WTC11 (cell line): ENCODE data around the gene EPHA2. TPM values are rescaled to one million over a fixed set of nuclear protein-coding genes. Genes with fewer than 3 reads are reported as not detected.

Experiments
- ATAC-seq: fragments of 200-7000 bp; cut with Tn5 transposase; 2 replicates; pipeline ENCODE4 v1.10.0; 2021; ENCODE audit warnings: mild to moderate bottlenecking, moderate library complexity
- CTCF ChIA-PET: fragments of 300-600 bp; sonication (Branson Sonifier 250); formaldehyde crosslinking; loops from one replicate; lab custom pipeline; 2021; ENCODE audit warnings: antibody characterized with exemption; lab: Charles Lee
- POLR2A ChIA-PET: fragments of 350-600 bp; sonication (Branson Sonifier 250); formaldehyde crosslinking; loops from one replicate; lab custom pipeline; 2021; ENCODE audit warnings: antibody characterized with exemption; lab: Charles Lee
- DNase-seq: peaks from one replicate; pipeline ENCODE4 v3.0.0; 2021; ENCODE audit warnings: low spot score
- H3K27ac Mint-ChIP-seq: 2 replicates; pipeline ENCODE4 v1.8.0; 2021; ENCODE audit warnings: mixed read lengths
- H3K27me3 Mint-ChIP-seq: 2 replicates; pipeline ENCODE4 v1.8.0; 2021; ENCODE audit warnings: low read depth, mild to moderate bottlenecking, moderate library complexity, mixed read lengths
- H3K36me3 Mint-ChIP-seq: 2 replicates; pipeline ENCODE4 v1.8.0; 2021; ENCODE audit warnings: mixed read lengths
- H3K4me1 Mint-ChIP-seq: 2 replicates; pipeline ENCODE4 v1.8.0; 2022; ENCODE audit warnings: mixed read lengths
- H3K4me3 Mint-ChIP-seq: 2 replicates; pipeline ENCODE4 v1.8.0; 2021; ENCODE audit warnings: mild to moderate bottlenecking, moderate library complexity, mixed read lengths
- H3K9me3 Mint-ChIP-seq: 2 replicates; pipeline ENCODE4 v1.8.0; 2021; ENCODE audit warnings: mixed read lengths
- ARID4B ChIP-seq: sonication (generic); formaldehyde crosslinking; IDR thresholded peaks from 2 replicates; pipeline ENCODE4 v1.8.0; 2023; ENCODE audit warnings: missing genetic modification reagents, mild to moderate bottlenecking, borderline replicate concordance
- ATF3 ChIP-seq: sonication (generic); formaldehyde crosslinking; conservative IDR thresholded peaks from 2 replicates; pipeline ENCODE4 v1.8.1; 2022; ENCODE audit warnings: mild to moderate bottlenecking, missing genetic modification reagents
- ATF6 ChIP-seq: sonication (generic); formaldehyde crosslinking; IDR thresholded peaks from 2 replicates; pipeline ENCODE4 v1.8.1; 2023; ENCODE audit warnings: mild to moderate bottlenecking, missing genetic modification reagents
- CBFB ChIP-seq: sonication (generic); formaldehyde crosslinking; IDR thresholded peaks from 2 replicates; pipeline ENCODE4 v1.8.1; 2022; ENCODE audit warnings: mild to moderate bottlenecking, low read depth, missing genetic modification reagents
- E2F4 ChIP-seq: sonication (generic); formaldehyde crosslinking; IDR thresholded peaks from 2 replicates; pipeline ENCODE4 v1.8.1; 2022; ENCODE audit warnings: low read depth, mild to moderate bottlenecking, moderate library complexity, missing genetic modification reagents, borderline replicate concordance
- ELF4 ChIP-seq: sonication (generic); formaldehyde crosslinking; IDR thresholded peaks from 2 replicates; pipeline ENCODE4 v1.8.1; 2022; ENCODE audit warnings: low read depth, mild to moderate bottlenecking, moderate library complexity, missing genetic modification reagents
- EMX1 ChIP-seq: fragments of 250-450 bp; sonication (Bioruptor Pico); IDR thresholded peaks from 2 replicates; pipeline ENCODE4 v1.8.0; 2021; ENCODE audit warnings: mild to moderate bottlenecking
- HMGXB4 ChIP-seq: sonication (generic); formaldehyde crosslinking; IDR thresholded peaks from 2 replicates; pipeline ENCODE4 v1.8.1; 2023; ENCODE audit warnings: mild to moderate bottlenecking, moderate library complexity, missing genetic modification reagents
- IRF2 ChIP-seq: sonication (generic); formaldehyde crosslinking; IDR thresholded peaks from 2 replicates; pipeline ENCODE4 v1.8.0; 2022; ENCODE audit warnings: low read depth, missing genetic modification reagents, borderline replicate concordance
- JAZF1 ChIP-seq: fragments of 250-450 bp; sonication (Bioruptor Pico); IDR thresholded peaks from 2 replicates; pipeline ENCODE4 v1.9.0; 2021; ENCODE audit warnings: moderate library complexity, mild to moderate bottlenecking, inconsistent platforms
- MXD4 ChIP-seq: fragments of 250-450 bp; sonication (Bioruptor Pico); IDR thresholded peaks from 2 replicates; pipeline ENCODE4 v1.8.0; 2021; ENCODE audit warnings: mild to moderate bottlenecking, moderate library complexity, borderline replicate concordance
- NFATC4 ChIP-seq: fragments of 250-450 bp; sonication (Bioruptor Pico); IDR thresholded peaks from 2 replicates; pipeline ENCODE4 v1.9.0; 2021; ENCODE audit warnings: mild to moderate bottlenecking
- NFYB ChIP-seq: sonication (generic); formaldehyde crosslinking; conservative IDR thresholded peaks from 2 replicates; pipeline ENCODE4 v1.8.0; 2022; ENCODE audit warnings: low read depth, missing genetic modification reagents
- NR2C2 ChIP-seq: sonication (generic); formaldehyde crosslinking; IDR thresholded peaks from 2 replicates; pipeline ENCODE4 v1.8.0; 2022; ENCODE audit warnings: mild to moderate bottlenecking, missing genetic modification reagents
- STAT6 ChIP-seq: sonication (generic); formaldehyde crosslinking; conservative IDR thresholded peaks from 2 replicates; pipeline ENCODE4 v1.8.1; 2023; ENCODE audit warnings: mild to moderate bottlenecking, low read depth, missing genetic modification reagents, moderate library complexity
- TCF7 ChIP-seq: sonication (generic); formaldehyde crosslinking; IDR thresholded peaks from 2 replicates; pipeline ENCODE4 v1.8.0; 2022; ENCODE audit warnings: mild to moderate bottlenecking, low read depth, missing genetic modification reagents, moderate library complexity
- TP53 ChIP-seq: sonication (generic); formaldehyde crosslinking; IDR thresholded peaks from 2 replicates; pipeline ENCODE4 v1.8.1; 2023; ENCODE audit warnings: mild to moderate bottlenecking, missing genetic modification reagents
- ZBTB21 ChIP-seq: sonication (generic); formaldehyde crosslinking; IDR thresholded peaks from 2 replicates; pipeline ENCODE4 v1.8.1; 2023; ENCODE audit warnings: mild to moderate bottlenecking, missing genetic modification reagents, borderline replicate concordance
- ZNF219 ChIP-seq: sonication (generic); formaldehyde crosslinking; IDR thresholded peaks from 2 replicates; pipeline ENCODE4 v1.8.0; 2023; ENCODE audit warnings: missing genetic modification reagents, mild to moderate bottlenecking, borderline replicate concordance
- ZNF317 ChIP-seq: sonication (generic); formaldehyde crosslinking; IDR thresholded peaks from 2 replicates; pipeline ENCODE4 v1.8.1; 2023; ENCODE audit warnings: low read depth, mild to moderate bottlenecking, moderate library complexity, missing genetic modification reagents, borderline replicate concordance
- ZNF423 ChIP-seq: fragments of 250-450 bp; sonication (Bioruptor Pico); IDR thresholded peaks from 2 replicates; pipeline ENCODE4 v2.1.2; 2022; ENCODE audit warnings: mild to moderate bottlenecking, moderate library complexity
- ZNF425 ChIP-seq: fragments of 250-450 bp; sonication (Bioruptor Pico); conservative IDR thresholded peaks from 2 replicates; pipeline ENCODE4 v1.9.0; 2021; ENCODE audit warnings: mild to moderate bottlenecking
- total RNA-seq: library from RNA; stranded (reverse); gene quantifications from 3 replicates; pipeline ENCODE4 v1.2.3, GENCODE V29; 2021

Gene EPHA2
- total RNA-seq, 1 experiment from 2014 or later = 44.4 TPM

- no peak for TF ChIP-seq CBFB (CRISPR knock-in tag)
- TF ChIP-seq ZBTB21 (CRISPR knock-in tag) = no peak
- no peak for TF ChIP-seq E2F4
- TF ChIP-seq ATF6 (CRISPR knock-in tag) = no peak
- TF ChIP-seq MXD4 = no peak
- TF ChIP-seq IRF2 (CRISPR knock-in tag) = no peak
- TF ChIP-seq NFATC4 (CRISPR knock-in tag) = no peak
These were observed 35.5 kb downstream of the EPHA2 start (continued) for GRCh38 chr1:16120407-16120806.

GRCh38 chr1:16119926-16120325 lies 35.9 kb downstream of the EPHA2 start:
- ChIA-PET CTCF (interaction anchor here (0.8 to 8.2 kb wide), 3 partner anchors 36 to 41 kb away, joined by 3 to 61 read pairs (median 24); partner anchors contain the start of gene EPHA2), POLR2A (no interaction called here)
- no peak overlapping the region for H3K4me3 Mint-ChIP-seq
- H3K27me3 Mint-ChIP-seq = no peaks in the 10 kb centered on the region
- H3K4me1 Mint-ChIP-seq = peaks cover 71% of the 10 kb centered on the region
- H3K36me3 Mint-ChIP-seq = peaks cover 8% of the 10 kb centered on the region
- TF ChIP-seq ARID4B (CRISPR knock-in tag) (no peak), ELF4 (CRISPR knock-in tag) (no peak), ZNF317 (CRISPR knock-in tag) (no peak), NFYB (no peak), NR2C2 (CRISPR knock-in tag) (no peak), HMGXB4 (CRISPR knock-in tag) (no peak), ZNF219 (CRISPR knock-in tag) (no peak), TCF7 (CRISPR knock-in tag) (no peak), ZNF425 (CRISPR knock-in tag) (no peak), ATF3 (no peak), STAT6 (CRISPR knock-in tag) (no peak), EMX1 (CRISPR knock-in tag) (no peak), TP53 (CRISPR knock-in tag) (no peak), ZNF423 (no peak), JAZF1 (no peak)
- H3K27ac Mint-ChIP-seq = no peak overlapping the region
- DNase-seq (no peak), ATAC-seq (no peak)
- no peaks in the 10 kb centered on the region for H3K9me3 Mint-ChIP-seq
